CD14-positive monocyte (primary cell): ENCODE results near the gene HMHB1. TPM values are rescaled to one million over a fixed set of nuclear protein-coding genes. Genes with fewer than 3 reads are reported as not detected.

ENCODE experiments used
- DNase-seq, 3 donors: peaks; one replicate each; pipeline ENCODE4 v3.0.0-alpha.2; 2011 to 2022
- H2AFZ ChIP-seq: 2 replicates; pipeline ENCODE4 v1.6.0; 2012; ENCODE audit warnings: mild to moderate bottlenecking, low read depth, low read length, inconsistent platforms; ENCODE audit not compliant: insufficient read depth, poor library complexity, severe bottlenecking
- H3K27ac ChIP-seq, 2 donors: 1 replicate in 1 of 2; 2 replicates in 1 of 2; pipeline ENCODE4 v1.5.1; 2012 to 2013; ENCODE audit warnings: low read length in 2 of 2, control low read depth in 1 of 2, inconsistent platforms in 1 of 2, low read depth in 1 of 2, mild to moderate bottlenecking in 1 of 2
- H3K27me3 ChIP-seq, 2 donors: one replicate each; pipeline versions ENCODE4 v1.6.0 to v1.6.1; 2011 to 2013; ENCODE audit warnings: low read length in 2 of 2; ENCODE audit not compliant: control insufficient read depth in 2 of 2, insufficient read depth in 2 of 2
- H3K36me3 ChIP-seq, 2 donors: replicated peaks in 1 of 2; 1 replicate in 1 of 2; 2 replicates in 1 of 2; pipeline versions ENCODE4 v1.5.1 to v1.6.1; 2012 to 2013; ENCODE audit warnings: low read length in 2 of 2, control low read depth in 1 of 2, inconsistent platforms in 1 of 2, mild to moderate bottlenecking in 1 of 2; ENCODE audit not compliant: insufficient read depth in 2 of 2, control insufficient read depth in 1 of 2
- H3K4me1 ChIP-seq, 2 donors: 1 replicate in 1 of 2; 2 replicates in 1 of 2; pipeline versions ENCODE4 v1.5.1 to v1.6.1; 2012 to 2013; ENCODE audit warnings: low read length in 2 of 2, control low read depth in 1 of 2, inconsistent platforms in 1 of 2, mild to moderate bottlenecking in 1 of 2, moderate library complexity in 1 of 2; ENCODE audit not compliant: insufficient read depth in 2 of 2, control insufficient read depth in 1 of 2
- H3K4me2 ChIP-seq: replicated peaks from 2 replicates; pipeline ENCODE3; 2012; ENCODE audit warnings: low read length, moderate library complexity, mild to moderate bottlenecking; ENCODE audit not compliant: poor library complexity, severe bottlenecking; ENCODE audit errors: extremely low read depth
- H3K4me3 ChIP-seq, 3 experiments: fragments of 200-600 bp in 1 of 3; sonication (generic) in 1 of 3; replicated peaks in 1 of 3; 1 replicate in 2 of 3; 2 replicates in 1 of 3; pipeline ENCODE4 v1.5.1; 2011 to 2013; ENCODE audit warnings: low read length in 3 of 3, mild to moderate bottlenecking in 3 of 3, control low read depth in 2 of 3, low read depth in 2 of 3, inconsistent platforms in 1 of 3, moderate library complexity in 1 of 3
- H3K79me2 ChIP-seq: 2 replicates; pipeline ENCODE4 v1.6.0; 2012; ENCODE audit warnings: mild to moderate bottlenecking, control low read depth, inconsistent platforms, low read length, moderate library complexity; ENCODE audit not compliant: insufficient read depth
- H3K9ac ChIP-seq: 2 replicates; pipeline ENCODE4 v1.6.0; 2017; ENCODE audit warnings: low read length, mild to moderate bottlenecking; ENCODE audit not compliant: insufficient read depth, poor library complexity, severe bottlenecking
- H3K9me3 ChIP-seq, 2 donors: replicated peaks in 1 of 2; 1 replicate in 1 of 2; 2 replicates in 1 of 2; pipeline versions ENCODE4 v1.5.1 to v1.6.1; 2012 to 2013; ENCODE audit warnings: low read length in 2 of 2, control low read depth in 1 of 2; ENCODE audit not compliant: control insufficient read depth in 1 of 2, insufficient read depth in 1 of 2
- H4K20me1 ChIP-seq: 2 replicates; pipeline ENCODE4 v1.6.0; 2012; ENCODE audit warnings: mild to moderate bottlenecking, low read length, control low read depth, moderate library complexity; ENCODE audit not compliant: insufficient read depth
- H3K27ac Mint-ChIP-seq, 7 donors: one replicate each; pipeline ENCODE4 v1.8.0; 2020; ENCODE audit warnings: mild to moderate bottlenecking in 7 of 7, mixed read lengths in 7 of 7, moderate library complexity in 6 of 7, inconsistent platforms in 2 of 7
- H3K27me3 Mint-ChIP-seq, 3 donors: one replicate each; pipeline ENCODE4 v1.8.0; 2021 to 2022; ENCODE audit warnings: low read depth in 3 of 3, mild to moderate bottlenecking in 3 of 3, mixed read lengths in 3 of 3, moderate library complexity in 3 of 3, inconsistent platforms in 1 of 3
- H3K36me3 Mint-ChIP-seq, 2 donors: one replicate each; pipeline ENCODE4 v1.8.0; 2020; ENCODE audit warnings: mixed read lengths in 2 of 2, inconsistent platforms in 1 of 2, mild to moderate bottlenecking in 1 of 2
- H3K4me1 Mint-ChIP-seq: one replicate; pipeline ENCODE4 v1.8.0; 2020; ENCODE audit warnings: mild to moderate bottlenecking, mixed read lengths
- H3K4me3 Mint-ChIP-seq, 2 donors: one replicate each; pipeline ENCODE4 v1.8.0; 2020; ENCODE audit warnings: mild to moderate bottlenecking in 2 of 2, mixed read lengths in 2 of 2, moderate library complexity in 1 of 2
- H3K9me3 Mint-ChIP-seq, 7 donors: one replicate each; pipeline ENCODE4 v1.8.0; 2020 to 2022; ENCODE audit warnings: mixed read lengths in 7 of 7, mild to moderate bottlenecking in 6 of 7, moderate library complexity in 6 of 7, inconsistent platforms in 2 of 7
- WGBS: methylation state at CpG from one replicate; pipeline ENCODE4 v1.1.5; 2013; ENCODE audit warnings: missing lambda C conversion rate; ENCODE audit not compliant: insufficient coverage; 5-methylcytosine and 5-hydroxymethylcytosine counted together
- intact Hi-C, 2 donors: fragments of 100-400 bp; cut with micrococcal nuclease; formaldehyde crosslinking; loops; one replicate each; pipeline versions ENCODE4 v1.15.0 to v1.15.1; 2023
- polyA plus RNA-seq, 3 donors: library from polyadenylated mRNA; depleted of rRNA in 1 of 3; unstranded in 2 of 3; stranded (reverse) in 1 of 3; fragments of 300-500 nt in 2 of 3; fragments of >200 nt in 1 of 3; fragmentation: Illumina TruSeq in 2 of 3; gene quantifications; 1 replicate in 2 of 3; 2 replicates in 1 of 3; pipeline ENCODE4 v1.2.3, GENCODE V29; 2012 to 2021
- TF ChIP-seq, protein P1 (sequence below): fragments of 200-600 bp; IDR thresholded peaks from one replicate; pipeline ENCODE4 v1.8.0; 2022; ENCODE audit warnings: antibody characterized with exemption, mild to moderate bottlenecking

The HMHB1 gene
- polyA plus RNA-seq, 3 donors, result not detected

DNA sequence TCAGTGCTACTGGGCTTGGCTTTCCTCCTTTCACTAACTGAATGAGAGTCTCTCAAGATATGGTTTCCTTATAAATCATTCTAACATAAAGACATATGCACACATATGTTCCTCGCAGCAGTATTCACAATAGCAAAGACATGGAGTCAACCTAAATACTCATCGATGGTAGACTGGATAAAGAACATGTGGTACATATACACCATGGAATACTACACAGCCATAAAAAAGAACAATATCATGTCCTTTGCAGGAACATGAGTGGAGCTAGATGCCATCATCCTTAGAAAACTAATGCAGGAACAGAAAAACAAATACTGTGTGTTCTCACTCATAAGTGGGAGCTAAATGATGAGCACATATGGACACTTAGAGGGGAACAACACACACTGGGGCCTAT, 32.5 kb upstream of the HMHB1 start:
- H4K20me1 ChIP-seq, result no peaks in the 10 kb centered on the region
- H3K27me3 ChIP-seq, result no peaks in the 10 kb centered on the region
- H3K4me3 ChIP-seq, result no peak overlapping the region
- H3K9ac ChIP-seq, result no peak overlapping the region
- no peaks in the 10 kb centered on the region for H3K36me3 ChIP-seq
- no peak overlapping the region for H3K27ac ChIP-seq
- intact Hi-C loops, result no loop called here
- no CpG with 5 or more reads among the region's 2 CpGs for WGBS
- H3K79me2 ChIP-seq, result no peaks in the 10 kb centered on the region
- H2AFZ ChIP-seq, result no peak overlapping the region
- Mint-ChIP-seq H3K27me3 (peaks cover 0 to 4% (median 0%) of the 10 kb centered on the region in 3 donors), H3K27ac (no peak overlapping the region), H3K4me3 (no peak overlapping the region), H3K36me3 (no peaks in the 10 kb centered on the region), H3K4me1 (peaks cover 7% of the 10 kb centered on the region), H3K9me3 (peaks cover 0 to 14% (median 2%) of the 10 kb centered on the region in 7 donors)
- peaks cover 6 to 7% of the 10 kb centered on the region in 2 donors for H3K4me1 ChIP-seq
- TF ChIP-seq, protein P1, sequence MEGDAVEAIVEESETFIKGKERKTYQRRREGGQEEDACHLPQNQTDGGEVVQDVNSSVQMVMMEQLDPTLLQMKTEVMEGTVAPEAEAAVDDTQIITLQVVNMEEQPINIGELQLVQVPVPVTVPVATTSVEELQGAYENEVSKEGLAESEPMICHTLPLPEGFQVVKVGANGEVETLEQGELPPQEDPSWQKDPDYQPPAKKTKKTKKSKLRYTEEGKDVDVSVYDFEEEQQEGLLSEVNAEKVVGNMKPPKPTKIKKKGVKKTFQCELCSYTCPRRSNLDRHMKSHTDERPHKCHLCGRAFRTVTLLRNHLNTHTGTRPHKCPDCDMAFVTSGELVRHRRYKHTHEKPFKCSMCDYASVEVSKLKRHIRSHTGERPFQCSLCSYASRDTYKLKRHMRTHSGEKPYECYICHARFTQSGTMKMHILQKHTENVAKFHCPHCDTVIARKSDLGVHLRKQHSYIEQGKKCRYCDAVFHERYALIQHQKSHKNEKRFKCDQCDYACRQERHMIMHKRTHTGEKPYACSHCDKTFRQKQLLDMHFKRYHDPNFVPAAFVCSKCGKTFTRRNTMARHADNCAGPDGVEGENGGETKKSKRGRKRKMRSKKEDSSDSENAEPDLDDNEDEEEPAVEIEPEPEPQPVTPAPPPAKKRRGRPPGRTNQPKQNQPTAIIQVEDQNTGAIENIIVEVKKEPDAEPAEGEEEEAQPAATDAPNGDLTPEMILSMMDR, result no peak
- no peak for DNase-seq
- H3K4me2 ChIP-seq, result no peak overlapping the region
- no peaks in the 10 kb centered on the region for H3K9me3 ChIP-seq

DNA sequence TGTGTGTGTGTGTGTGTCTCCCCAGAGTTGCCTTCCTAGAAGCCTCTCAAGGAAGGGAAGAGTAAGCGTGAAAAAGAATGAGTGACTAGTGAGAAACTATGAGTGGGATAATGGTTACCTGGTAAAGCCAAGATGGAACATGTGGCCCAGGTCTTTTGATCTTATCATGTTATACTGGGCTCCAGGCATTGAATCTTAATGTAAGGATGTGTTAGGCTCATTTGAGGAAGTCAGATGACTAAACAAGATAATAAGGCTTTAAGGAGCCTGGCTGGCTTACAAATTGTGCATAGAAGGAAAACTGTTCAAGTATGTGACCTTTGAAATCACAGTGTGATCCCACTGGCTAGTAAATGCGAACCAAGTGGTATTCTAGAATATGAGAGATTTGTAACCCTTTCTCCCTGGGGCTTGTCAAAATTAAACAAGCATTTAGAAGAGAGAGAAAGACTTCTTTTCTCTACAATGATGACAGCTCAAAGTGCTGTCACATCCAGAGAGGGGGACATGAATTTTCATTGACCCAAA, 29.9 kb upstream of the HMHB1 start:
- no peak overlapping the region for H3K4me2 ChIP-seq
- no peaks in the 10 kb centered on the region for H3K27me3 ChIP-seq
- TF ChIP-seq, protein P1, result no peak
- H3K4me3 ChIP-seq, result no peak overlapping the region
- H3K79me2 ChIP-seq, result no peaks in the 10 kb centered on the region
- no peak overlapping the region for H3K27ac ChIP-seq
- H3K36me3 ChIP-seq, result no peaks in the 10 kb centered on the region
- peaks cover 0 to 2% (median 0%) of the 10 kb centered on the region in 3 donors for H3K27me3 Mint-ChIP-seq
- no peaks in the 10 kb centered on the region for H3K36me3 Mint-ChIP-seq
- H3K9me3 ChIP-seq, result no peaks in the 10 kb centered on the region
- peaks cover 0 to 12% (median 2%) of the 10 kb centered on the region in 7 donors for H3K9me3 Mint-ChIP-seq
- 90% methylated on average over 1 of the region's 2 CpGs for WGBS
- H3K4me3 Mint-ChIP-seq, result no peak overlapping the region
- no peaks in the 10 kb centered on the region for H3K4me1 ChIP-seq
- H4K20me1 ChIP-seq, result no peaks in the 10 kb centered on the region
- DNase-seq, result no peak
- no peak overlapping the region for H3K9ac ChIP-seq
- intact Hi-C loops, result no loop called here
- H3K4me1 Mint-ChIP-seq, result no peaks in the 10 kb centered on the region
- no peak overlapping the region for H3K27ac Mint-ChIP-seq
- H2AFZ ChIP-seq, result no peak overlapping the region
